Adrenal gland (tissue), 12 donors: Measurements from ENCODE around the gene ALDH18A1. TPM values are rescaled to one million over a fixed set of nuclear protein-coding genes. Genes with fewer than 3 reads are reported as not detected.
A peak's percentile ranks its signal among the peaks of the same experiment; 100 is the strongest.

Source experiments
- DNase-seq, 7 donors: peaks; one replicate each; pipeline ENCODE4 v3.0.0-alpha.2; 2019 to 2020
- H3K27ac ChIP-seq, 5 donors: fragments of 200-600 bp; sonication (generic) in 4 of 5; 1 replicate in 3 of 5; 2 replicates in 2 of 5; pipeline versions ENCODE4 v1.5.1 to v1.8.0; 2016 to 2020; ENCODE audit warnings: mild to moderate bottlenecking in 1 of 5
- H3K27me3 ChIP-seq: fragments of 200-600 bp; 2 replicates; pipeline ENCODE4 v1.8.0; 2021
- H3K36me3 ChIP-seq, 2 donors: fragments of 200-600 bp; replicated peaks in 1 of 2; 1 replicate in 1 of 2; 2 replicates in 1 of 2; pipeline versions ENCODE4 v1.5.1 to v1.8.0; 2018 to 2022
- H3K4me1 ChIP-seq, 2 donors: fragments of 200-600 bp; replicated peaks in 1 of 2; 1 replicate in 1 of 2; 2 replicates in 1 of 2; pipeline versions ENCODE4 v1.5.1 to v1.8.0; 2018 to 2021
- H3K4me3 ChIP-seq, 4 donors: fragments of 200-600 bp; sonication (generic) in 3 of 4; one replicate each; pipeline ENCODE4 v1.5.1; 2016 to 2018
- H3K9me3 ChIP-seq, 3 donors: fragments of 200-600 bp; sonication (generic) in 1 of 3; replicated peaks in 1 of 3; 1 replicate in 2 of 3; 2 replicates in 1 of 3; pipeline versions ENCODE4 v1.5.1 to v1.8.0; 2016 to 2021
- POLR2A ChIP-seq, 2 donors: fragments of 450-650 bp; IDR thresholded peaks; one replicate each; pipeline ENCODE4 v1.6.1; 2017; ENCODE audit warnings: antibody characterized with exemption in 2 of 2, mild to moderate bottlenecking in 2 of 2, moderate library complexity in 1 of 2
- WGBS, 4 donors: extraction: QIAGEN DNeasy Blood & Tissue Kit in 2 of 4; methylation state at CpG; one replicate each; pipeline versions ENCODE4 v1.1.5 to v1.1.7; 2013 to 2017; 5-methylcytosine and 5-hydroxymethylcytosine counted together
- intact Hi-C, 2 donors: fragments of 100-400 bp; cut with DNase I; formaldehyde crosslinking; loops; one replicate each; pipeline versions ENCODE4 v1.14.1 to v1.15.0; 2022 to 2023
- polyA plus RNA-seq, 3 donors: library from polyadenylated mRNA; stranded (reverse); fragments of 200-250 nt in 2 of 3; fragments of 350-450 nt in 1 of 3; fragmentation: Illumina TruSeq in 1 of 3; extraction: RNeasy Lipid Tissue Mini Kit (QIAGEN cat#74804) in 1 of 3; gene quantifications; one replicate each; pipeline ENCODE4 v1.2.3, GENCODE V29; 2013 to 2014
- total RNA-seq, 9 donors: library from RNA; depleted of rRNA in 4 of 9; stranded (reverse); fragments of >200 nt in 4 of 9; fragments of 120-200 nt in 1 of 9; fragmentation: NEBNext Ultra II Directional in 1 of 9; extraction: Animal tissue kit (Norgen Biotek cat#: 25700) in 1 of 9; gene quantifications; one replicate each; pipeline versions ENCODE4 v1.1.0 to v1.2.4, GENCODE V29; 2013 to 2023
- TF ChIP-seq, protein P1 (sequence below), 6 experiments: fragments of 450-650 bp in 4 of 6; fragments of 200-600 bp in 2 of 6; sonication (generic) in 1 of 6; IDR thresholded peaks; 1 replicate in 5 of 6; 2 replicates in 1 of 6; pipeline versions ENCODE4 v1.5.1 to v1.8.0; 2016 to 2021; ENCODE audit warnings: antibody characterized with exemption in 6 of 6, mild to moderate bottlenecking in 2 of 6, moderate library complexity in 1 of 6
- donor health status: healthy with polysubstance abuse.
- donor health status: Bipolar disorder and iron deficiency.
- donor health status: DM: yes; HTN: yes; CAD: no.
- donor health status: DM: no; HTN: no; CAD: no.
- donor health status: DM: no; HTN: no; CAD: no.
- donor health status: DM: yes; HTN: yes; CAD: no.

ALDH18A1 gene
- total and polyA plus RNA-seq, 12 donors: 16.4 to 52.7 (median 39.8) TPM

DNA sequence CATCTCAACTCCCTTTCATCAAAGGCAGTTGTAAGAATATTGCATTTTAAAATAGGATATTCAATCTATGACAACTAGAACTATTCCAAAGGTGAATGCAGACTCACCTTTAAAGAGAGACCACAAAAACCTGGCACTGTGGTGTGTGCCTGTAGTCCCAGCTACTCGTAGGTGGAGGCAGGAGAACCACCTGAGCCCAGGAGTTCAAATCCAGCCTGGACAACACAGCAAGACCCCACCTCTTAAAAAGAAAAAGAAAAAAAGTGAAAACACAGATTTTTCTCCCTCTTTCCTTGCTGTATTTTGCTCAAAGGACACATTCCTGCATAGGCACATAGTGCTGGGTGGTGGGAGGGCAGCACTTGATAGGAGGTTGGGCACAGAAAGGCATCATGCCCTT lies 739 bp upstream of the ALDH18A1 start:
- 0 to 76% (median 59%) methylated on average over 1 of the region's 1 CpG for WGBS, 4 donors
- Histone ChIP-seq H3K4me3 (peak overlapping the region in 1 of 4 donors; percentile 56), H3K4me1 (peaks cover 4 to 8% of the 10 kb centered on the region in 2 donors), H3K9me3 (no peaks in the 10 kb centered on the region), H3K27ac (no peak overlapping the region), H3K36me3 (peaks cover 0 to 3% of the 10 kb centered on the region in 2 donors), H3K27me3 (no peaks in the 10 kb centered on the region)
- intact Hi-C loops: no loop called here
- no peak for TF ChIP-seq POLR2A (IDR thresholded peaks at IDR 0.05)
- TF ChIP-seq, protein P1, sequence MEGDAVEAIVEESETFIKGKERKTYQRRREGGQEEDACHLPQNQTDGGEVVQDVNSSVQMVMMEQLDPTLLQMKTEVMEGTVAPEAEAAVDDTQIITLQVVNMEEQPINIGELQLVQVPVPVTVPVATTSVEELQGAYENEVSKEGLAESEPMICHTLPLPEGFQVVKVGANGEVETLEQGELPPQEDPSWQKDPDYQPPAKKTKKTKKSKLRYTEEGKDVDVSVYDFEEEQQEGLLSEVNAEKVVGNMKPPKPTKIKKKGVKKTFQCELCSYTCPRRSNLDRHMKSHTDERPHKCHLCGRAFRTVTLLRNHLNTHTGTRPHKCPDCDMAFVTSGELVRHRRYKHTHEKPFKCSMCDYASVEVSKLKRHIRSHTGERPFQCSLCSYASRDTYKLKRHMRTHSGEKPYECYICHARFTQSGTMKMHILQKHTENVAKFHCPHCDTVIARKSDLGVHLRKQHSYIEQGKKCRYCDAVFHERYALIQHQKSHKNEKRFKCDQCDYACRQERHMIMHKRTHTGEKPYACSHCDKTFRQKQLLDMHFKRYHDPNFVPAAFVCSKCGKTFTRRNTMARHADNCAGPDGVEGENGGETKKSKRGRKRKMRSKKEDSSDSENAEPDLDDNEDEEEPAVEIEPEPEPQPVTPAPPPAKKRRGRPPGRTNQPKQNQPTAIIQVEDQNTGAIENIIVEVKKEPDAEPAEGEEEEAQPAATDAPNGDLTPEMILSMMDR (IDR thresholded peaks at IDR 0.05): no peak
- DNase-seq: no peak

DNA sequence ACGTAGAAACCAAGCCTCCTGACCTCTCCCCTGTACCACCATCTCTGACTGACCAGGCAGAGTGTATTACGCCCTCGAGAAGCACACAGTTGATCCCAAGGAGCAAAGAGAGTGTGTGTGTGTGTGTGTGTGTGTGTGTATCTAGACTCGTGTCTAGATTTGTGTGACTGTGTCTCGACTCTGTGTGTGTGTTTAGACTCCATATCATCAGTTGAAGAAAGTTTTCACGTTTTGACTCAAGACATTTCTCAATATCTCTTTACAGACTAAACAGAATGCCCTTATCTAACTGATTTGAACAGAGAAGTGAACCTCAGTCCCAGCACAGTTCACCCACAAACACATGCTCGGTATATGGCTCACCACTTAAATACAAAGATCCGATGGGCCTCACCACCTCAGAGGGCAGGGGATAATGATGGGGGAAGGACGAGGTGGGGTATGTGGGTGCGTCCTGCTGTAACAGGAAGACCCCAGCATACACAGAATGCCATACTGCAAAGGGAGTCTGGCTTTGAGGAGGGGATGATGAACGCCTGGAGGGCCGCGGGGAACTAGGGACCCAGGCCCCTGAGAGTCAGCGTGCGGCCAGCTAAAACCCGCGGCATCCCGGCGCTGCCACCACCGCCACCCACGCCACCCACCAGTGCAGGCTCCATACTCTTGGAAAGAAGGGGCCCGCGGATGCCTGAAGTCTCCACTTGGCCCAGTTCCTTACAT lies 780 bp downstream of the ALDH18A1 start:
- H3K27me3 ChIP-seq: no peaks in the 10 kb centered on the region
- peak overlapping the region in 3 of 5 donors; percentile 28 to 71 (median 50) for H3K27ac ChIP-seq
- no peaks in the 10 kb centered on the region for H3K9me3 ChIP-seq
- H3K36me3 ChIP-seq: peaks cover 0 to 8% of the 10 kb centered on the region in 2 donors
- peaks cover 4 to 8% of the 10 kb centered on the region in 2 donors for H3K4me1 ChIP-seq
- 13 to 35% (median 16%) methylated on average over 11 to 23 of the region's 23 CpGs for WGBS, 4 donors
- TF ChIP-seq, protein P1 (IDR thresholded peaks at IDR 0.05): no peak
- TF ChIP-seq POLR2A (IDR thresholded peaks at IDR 0.05): no peak
- DNase-seq: peak in 2 of 7 donors; percentile 21 to 60
- peak overlapping the region; percentile 21 to 80 (median 54) for H3K4me3 ChIP-seq
- intact Hi-C loops: no loop called here

DNA sequence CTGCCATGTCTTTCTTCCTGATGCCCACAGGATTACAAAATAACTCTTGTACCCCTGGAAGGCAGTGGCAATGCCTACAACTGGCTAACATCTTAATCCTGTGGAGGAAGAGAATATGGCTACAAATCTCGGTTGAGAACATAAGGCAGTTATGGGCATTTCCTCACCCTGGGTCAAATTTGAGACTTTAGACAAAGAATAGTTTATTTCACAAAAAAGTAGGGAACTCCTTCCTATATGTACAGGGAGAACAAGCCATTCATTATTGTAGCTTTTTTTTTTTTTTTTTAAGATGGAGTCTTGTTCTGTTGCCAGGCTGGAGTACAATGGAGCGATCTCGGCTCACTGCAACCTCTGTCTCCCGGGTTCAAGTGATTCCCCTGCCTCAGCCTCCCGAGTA lies 2.6 kb downstream of the ALDH18A1 start:
- no peak for DNase-seq
- intact Hi-C loops: no loop called here
- WGBS, 4 donors: 86 to 96% (median 92%) methylated on average over 5 of the region's 5 CpGs
- TF ChIP-seq, protein P1 (IDR thresholded peaks at IDR 0.05): no peak
- no peak for TF ChIP-seq POLR2A (IDR thresholded peaks at IDR 0.05)
- H3K36me3 ChIP-seq: peaks cover 0 to 8% of the 10 kb centered on the region in 2 donors
- H3K9me3 ChIP-seq: no peaks in the 10 kb centered on the region
- H3K27ac ChIP-seq: no peak overlapping the region
- H3K4me3 ChIP-seq: no peak overlapping the region
- no peaks in the 10 kb centered on the region for H3K27me3 ChIP-seq
- peaks cover 4 to 8% of the 10 kb centered on the region in 2 donors for H3K4me1 ChIP-seq

DNA sequence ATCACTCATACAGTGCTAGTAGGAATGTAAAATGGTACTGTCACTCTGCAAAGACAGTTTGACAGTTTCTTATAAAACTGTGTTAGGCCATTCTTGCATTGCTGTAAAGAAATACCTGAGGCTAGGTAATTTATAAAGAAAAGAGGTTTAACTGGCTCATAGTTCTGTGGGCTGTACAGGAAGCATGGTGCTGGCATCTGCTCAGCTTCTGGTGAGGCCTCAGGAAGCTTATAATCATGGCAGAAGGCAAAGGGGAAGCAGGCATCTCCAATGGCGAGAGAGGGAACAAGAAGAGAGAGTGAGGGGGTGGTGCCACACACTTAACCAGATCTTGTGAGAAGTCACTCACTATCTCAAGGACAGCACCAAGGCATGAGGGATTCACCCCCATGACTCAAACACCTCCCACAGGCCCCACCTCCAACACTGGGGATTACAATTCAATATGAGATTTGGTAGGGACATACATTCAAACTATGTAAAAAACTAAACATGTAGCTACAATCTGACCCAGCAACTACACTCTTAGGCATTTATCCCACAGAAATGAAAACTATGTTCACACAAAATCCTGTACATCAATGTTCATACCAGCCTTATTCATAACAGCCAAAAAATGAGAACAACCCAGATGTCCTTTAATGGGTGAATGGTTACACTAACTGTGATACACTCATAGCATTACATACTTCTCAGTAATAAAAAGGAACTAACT lies 5.0 kb downstream of the ALDH18A1 start:
- Histone ChIP-seq H3K27ac (no peak overlapping the region), H3K9me3 (no peaks in the 10 kb centered on the region), H3K36me3 (peaks cover 0 to 8% of the 10 kb centered on the region in 2 donors), H3K4me3 (no peak overlapping the region), H3K4me1 (peaks cover 0 to 8% of the 10 kb centered on the region in 2 donors), H3K27me3 (no peaks in the 10 kb centered on the region)
- DNase-seq: no peak
- intact Hi-C loops: no loop called here
- 85 to 95% (median 93%) methylated on average over 1 of the region's 1 CpG for WGBS, 4 donors
- TF ChIP-seq, protein P1 (IDR thresholded peaks at IDR 0.05): no peak
- TF ChIP-seq POLR2A (IDR thresholded peaks at IDR 0.05): no peak
